NCI-H1105 treated with DMSO at 0.1 percent for 48 hours (cell line): Measurements from ENCODE around the gene SPATS1.
"Not testable (repeated sequence)": the region's sequence is repeated elsewhere in the genome, so short reads cannot be mapped to it uniquely, and the experiment has no call there.

Source experiments
- DNase-seq: peaks from one replicate; lab custom pipeline; 2025; lab: John Stamatoyannopoulos, UW

Gene SPATS1

DNA sequence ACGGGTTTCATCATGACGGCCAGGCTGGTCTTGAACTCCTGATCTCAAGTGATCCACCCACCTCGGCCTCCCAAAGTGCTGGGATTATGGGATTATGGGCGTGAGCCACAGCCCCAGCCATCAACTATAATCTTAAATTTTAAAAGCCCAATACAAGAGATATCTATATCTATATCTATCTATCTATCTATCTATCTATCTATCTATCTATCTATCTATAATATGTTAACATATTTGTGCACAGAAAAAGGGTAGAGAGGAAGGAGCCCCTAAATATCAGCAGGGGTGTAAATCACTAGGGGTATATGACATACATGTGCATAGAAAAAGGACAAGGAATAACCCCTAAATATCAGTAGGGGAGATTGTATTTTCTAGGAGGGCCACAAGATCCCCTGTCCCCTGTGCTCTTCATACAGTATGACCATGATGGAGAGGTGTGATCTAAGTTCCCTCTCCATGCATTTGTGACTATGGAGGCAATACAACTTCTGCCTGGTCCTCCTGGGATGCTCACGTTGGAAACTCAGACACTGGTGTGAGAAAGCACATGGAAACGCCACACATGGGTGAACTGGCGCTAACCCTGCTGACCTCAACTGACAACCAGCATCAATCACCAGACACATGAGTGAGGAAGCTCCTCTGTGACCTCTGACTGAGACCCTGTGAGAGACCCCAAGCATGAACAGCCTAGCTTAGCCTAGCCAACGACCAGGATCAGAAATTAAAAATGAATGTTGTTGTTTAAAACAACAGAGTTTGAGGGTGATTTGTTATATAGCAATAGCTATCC lies 1.2 kb upstream of the SPATS1 start:
- DNase-seq = no peak

DNA sequence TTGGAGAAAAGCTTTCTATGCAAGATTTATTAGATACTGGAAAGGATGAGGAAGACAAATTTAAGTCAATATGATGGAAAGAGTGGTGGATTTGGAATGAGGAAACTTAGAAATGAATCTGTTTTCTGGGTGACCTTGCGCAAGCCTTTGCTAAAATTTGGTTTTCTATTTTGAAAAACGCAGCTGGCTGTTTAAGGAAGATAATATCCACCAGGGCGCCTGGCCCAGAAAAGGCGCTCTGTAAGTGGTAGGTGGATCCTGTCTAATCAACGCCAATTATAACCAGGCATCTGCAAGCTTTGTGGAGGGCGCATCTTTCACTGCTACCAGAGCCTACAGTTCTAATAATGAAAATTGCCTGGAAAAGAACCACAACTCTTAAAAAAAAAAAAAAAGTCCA lies 398 bp upstream of the SPATS1 start:
- DNase-seq = peak; percentile 27

DNA sequence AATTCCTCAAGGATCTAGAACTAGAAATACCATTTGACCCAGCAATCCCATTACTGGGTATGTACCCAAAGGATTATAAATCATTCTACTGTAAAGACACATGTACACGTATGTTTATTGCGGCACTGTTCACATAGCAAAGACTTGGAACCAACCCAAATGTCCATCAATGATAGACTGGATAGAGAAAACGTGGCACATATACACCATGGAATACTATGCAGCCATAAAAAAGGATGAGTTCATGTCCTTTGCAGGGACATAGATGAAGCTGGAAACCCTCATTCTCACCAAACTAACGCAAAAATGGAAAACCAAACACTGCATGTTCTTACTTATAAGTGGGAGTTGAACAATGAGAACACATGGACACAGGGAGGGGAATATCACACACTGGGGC lies 4.4 kb downstream of the SPATS1 start:
- not testable (repeated sequence) for DNase-seq

DNA sequence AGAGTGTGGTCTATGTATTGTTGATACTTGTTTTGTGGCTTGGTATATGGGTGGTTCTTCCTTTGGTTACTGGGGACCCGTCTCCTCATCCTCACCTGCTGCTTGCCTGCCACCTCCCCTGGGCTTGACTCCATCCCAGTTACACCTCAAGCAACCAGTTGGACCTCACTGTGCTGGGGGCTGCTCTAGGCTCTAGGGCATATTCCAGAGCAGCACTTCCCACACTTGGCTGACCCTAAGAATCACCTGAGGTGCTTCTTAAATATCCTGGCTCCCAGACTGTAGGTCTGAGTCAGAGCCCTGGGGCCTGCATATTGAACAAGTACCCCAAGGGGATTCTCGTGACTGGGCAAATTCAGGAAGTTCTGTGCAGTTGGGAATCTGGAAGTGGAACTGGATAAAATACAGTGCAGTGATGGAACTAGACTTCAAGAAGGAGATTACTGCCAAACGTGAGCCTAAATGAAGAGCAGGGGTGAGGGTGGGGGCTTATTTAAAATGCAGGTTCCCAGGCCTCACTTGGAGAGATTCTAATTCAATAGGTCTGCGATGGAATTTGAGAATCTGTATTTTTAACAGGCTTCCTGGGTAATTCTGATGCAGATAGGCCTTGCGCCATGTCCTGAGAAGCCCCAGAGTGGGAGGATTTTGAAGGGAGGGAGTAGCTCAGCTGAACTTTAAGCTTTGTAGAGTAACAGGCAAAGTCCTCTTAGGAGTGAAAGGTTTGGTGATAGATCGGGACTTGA lies 7.6 kb downstream of the SPATS1 start:
- no peak for DNase-seq

DNA sequence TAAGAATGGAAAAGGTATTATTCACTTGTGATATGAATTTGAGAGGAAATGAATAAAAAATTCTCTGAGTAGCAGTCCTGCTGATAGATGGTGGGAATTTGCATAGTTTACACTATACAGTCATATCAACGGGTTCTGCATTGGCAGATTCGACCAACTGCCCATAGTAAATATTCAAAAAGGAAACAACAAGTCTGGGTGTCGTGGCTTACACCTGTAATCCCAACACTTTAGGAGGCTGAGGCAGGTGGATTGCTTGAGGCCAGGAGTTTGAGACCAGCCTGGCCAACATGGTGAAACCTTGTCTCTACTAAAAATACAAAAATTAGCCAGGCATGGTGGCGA lies 8.2 kb downstream of the SPATS1 start:
- DNase-seq = not testable (repeated sequence)

DNA sequence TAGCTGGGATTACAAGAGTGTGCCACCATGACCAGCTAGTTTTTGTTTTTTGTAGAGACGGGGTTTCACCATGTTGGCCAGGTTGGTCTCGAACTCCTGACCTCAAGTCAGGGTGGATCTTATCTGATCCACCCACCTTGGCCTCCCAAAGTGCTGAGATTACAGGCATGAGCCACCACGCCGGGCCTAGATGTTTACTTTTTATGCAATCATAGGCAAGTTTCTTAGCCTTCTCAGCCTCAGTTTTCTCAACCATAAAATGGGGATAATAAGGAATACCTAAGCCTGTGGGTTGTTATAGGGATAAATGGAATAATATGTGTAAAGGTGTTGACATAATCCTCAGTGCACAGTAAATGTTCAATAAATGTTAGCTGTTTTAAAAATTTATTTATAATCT lies 9.8 kb downstream of the SPATS1 start:
- DNase-seq = no peak

DNA sequence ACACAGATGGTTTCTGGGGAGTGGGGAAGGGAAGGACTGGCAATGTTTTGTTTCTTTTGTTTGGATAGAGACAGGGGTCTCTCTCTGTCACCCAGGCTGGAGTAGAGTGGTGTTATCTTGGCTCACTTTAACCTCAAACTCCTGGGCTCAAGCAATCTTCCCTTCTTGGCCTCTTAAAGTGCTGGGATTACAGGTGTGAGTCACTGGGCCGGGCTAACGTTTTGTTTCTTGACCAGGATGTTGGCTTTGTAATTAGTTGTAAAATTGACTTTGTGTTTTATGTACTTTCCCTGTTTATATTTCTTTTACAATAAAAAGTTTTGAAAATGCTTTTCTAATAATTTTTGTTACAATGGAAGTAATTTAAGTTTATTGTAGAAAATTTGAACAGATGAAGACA lies 10.9 kb downstream of the SPATS1 start:
- DNase-seq = no peak

DNA sequence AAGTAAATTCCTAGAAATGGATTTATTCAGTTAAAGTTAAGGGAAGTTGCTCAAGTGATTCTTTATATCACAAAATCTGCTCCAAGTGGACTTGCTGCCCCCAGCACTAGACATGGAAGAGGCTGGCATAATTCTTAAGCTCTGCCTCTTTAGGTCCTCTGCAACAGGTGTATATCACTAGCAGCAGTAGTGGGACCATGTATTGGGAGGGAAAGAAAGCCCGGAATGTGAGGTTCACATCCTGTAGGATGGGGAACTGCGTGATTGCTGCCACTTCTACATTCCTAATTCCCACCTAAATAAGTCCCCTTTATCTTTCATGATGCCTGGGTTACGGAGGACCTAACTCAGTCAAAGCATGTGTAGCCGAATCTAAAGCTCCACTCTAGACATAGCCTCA lies 13.2 kb downstream of the SPATS1 start:
- no peak for DNase-seq

DNA sequence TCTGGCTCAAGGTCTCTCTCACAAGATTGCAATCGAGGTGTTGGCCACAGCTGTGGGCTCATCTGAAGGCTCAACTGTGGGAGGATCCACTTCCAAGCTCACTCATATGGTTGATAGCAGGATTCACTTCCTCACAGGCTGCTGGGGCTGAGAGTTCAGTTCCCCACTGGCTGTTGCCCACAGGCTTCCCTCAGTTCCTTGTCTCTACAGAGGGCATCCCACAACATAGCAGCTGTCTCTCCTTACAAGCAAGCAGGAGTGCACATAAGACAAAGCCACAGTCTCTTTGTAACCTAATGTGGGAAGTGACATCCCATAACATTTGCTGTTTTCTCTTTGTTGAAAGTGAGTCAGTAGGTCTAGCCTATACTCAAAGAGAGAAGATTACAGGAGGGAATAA lies 14.0 kb downstream of the SPATS1 start:
- no peak for DNase-seq

DNA sequence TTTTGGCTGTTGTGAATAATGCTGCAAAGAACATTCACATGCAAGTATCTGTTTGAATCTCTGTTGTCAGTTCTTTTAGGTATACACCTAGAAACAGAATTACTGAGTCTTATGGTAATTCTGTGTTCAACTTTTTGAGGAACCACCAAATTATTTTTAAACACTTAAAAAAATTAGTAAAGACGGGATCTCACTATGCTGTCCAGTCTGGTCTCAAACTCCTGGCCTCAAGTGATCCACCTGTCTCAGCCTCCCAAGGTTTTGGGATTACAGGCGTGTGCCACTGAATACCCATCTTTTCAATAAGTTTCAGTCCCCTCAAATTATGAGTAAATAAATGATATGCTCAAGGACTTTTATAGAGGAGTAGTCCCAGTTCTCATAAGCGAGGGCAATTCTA lies 17.5 kb downstream of the SPATS1 start:
- no peak for DNase-seq

DNA sequence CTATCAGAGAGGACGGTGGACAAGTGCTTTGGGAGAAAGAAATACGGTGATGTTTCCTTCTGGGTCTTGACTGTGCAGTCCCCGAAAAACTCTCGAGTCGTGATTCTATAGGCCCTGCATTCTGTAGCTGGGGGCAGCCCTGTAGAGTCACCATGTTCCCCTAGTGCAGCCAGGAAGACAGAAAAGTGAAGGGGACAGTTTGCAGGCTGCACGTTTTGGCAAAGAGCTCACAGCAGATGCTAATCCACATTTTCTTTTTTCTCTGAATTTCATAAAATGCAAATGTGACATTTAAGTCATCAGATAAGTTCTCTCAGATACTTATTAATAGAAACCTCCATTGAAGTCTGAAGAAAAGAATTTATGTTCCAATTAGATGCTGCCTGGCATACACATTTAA lies 19.5 kb downstream of the SPATS1 start:
- no peak for DNase-seq

DNA sequence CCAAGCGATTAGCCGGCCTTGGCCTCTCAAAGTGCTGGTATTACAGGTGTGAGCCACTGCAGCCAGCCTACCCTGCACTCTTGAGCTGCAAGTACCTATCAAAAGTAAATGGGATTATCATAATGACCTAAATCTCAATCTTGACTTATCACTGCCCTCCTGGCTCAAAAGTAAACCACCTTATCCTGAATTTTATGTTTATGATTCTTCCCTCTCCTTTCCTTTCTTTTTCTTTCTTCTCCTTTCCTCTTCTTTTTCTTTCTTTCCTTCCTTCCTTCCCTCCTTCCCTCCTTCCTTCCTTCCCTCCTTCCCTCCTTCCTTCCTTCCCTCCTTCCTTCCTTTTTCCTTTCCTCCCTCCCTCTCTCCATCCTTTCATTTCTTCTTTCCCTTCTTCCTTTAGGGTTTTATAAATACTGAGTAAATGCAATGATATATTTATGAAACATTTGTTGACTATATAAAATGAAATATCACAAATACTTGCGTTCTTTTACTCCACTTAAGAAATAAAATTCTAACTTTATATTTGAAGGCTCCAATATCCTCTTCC lies 21.0 kb downstream of the SPATS1 start:
- DNase-seq = no peak

DNA sequence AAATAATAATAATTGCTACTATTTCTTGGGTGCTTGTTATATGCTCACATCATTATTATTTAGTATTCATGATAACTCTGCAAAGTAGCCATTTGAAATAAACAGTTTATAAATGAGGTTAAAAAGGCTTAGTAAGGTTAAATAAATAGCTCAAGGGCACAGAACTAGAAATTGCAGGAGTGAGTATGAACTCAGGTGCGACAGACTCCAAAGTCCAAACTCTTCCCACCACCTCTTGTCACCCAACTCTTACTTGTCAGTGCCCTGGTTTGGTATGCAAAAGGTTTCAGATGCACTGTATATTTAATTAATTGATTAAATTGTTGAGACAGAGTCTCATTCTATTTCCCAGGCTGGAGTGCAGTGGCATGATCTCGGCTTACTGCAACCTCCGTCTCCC lies 24.3 kb downstream of the SPATS1 start:
- no peak for DNase-seq

DNA sequence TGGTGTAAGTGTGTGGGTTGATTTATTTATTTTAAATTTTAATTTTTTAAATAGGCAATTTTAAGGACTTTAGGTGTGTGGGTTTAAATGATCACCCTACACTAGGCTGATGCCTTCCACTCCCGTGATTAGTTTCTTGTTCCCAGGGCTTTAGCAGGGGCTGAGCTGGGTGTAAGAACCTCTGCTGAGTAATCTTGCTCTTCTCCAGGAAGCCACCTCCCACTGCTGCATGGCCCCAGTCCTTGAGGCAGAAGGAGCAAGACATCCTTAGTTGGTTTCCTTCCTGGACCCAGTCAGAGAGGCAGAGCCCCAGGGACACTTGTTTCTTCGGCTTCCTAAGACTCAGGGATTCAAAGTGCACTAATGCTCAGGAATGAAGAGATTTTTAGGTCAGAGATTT lies 25.2 kb downstream of the SPATS1 start:
- no peak for DNase-seq

DNA sequence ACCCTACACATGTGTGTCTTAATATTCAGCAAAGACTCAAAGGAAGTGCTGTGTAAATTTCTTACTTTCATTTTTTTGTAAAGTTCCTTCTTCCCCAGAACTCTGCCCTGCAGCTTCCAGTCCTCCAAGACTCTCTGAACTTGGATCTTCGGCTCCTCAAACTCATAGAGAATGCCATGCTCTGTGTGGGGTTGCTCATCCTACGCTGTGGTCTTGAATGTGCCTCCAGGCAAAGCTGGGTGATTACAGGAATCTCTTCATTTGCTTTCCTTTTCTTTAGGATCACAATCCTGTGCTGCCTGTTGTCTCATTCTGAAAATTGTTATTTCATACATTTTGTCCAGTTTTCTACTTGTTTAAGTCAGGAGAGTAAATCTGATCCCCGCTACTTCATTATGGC lies 30.6 kb downstream of the SPATS1 start:
- no peak for DNase-seq

DNA sequence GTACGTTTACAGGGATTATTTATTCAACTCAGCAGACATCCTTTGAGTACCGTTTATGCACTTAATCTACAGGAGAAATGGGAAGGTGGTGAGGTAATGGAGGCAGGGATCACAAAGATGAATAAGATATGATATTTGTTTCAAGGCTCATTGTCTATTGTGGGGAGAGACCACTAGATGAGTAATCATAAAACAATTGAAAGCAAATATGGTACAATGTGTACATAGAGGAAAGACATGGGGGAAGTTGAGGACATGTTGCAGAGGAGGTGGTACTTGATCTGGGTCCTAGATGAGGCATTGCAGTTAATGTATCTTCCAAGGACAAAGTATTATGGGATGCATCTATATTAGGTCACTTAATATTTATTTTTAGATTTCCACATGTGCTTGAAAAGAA lies 31.3 kb downstream of the SPATS1 start:
- no peak for DNase-seq

DNA sequence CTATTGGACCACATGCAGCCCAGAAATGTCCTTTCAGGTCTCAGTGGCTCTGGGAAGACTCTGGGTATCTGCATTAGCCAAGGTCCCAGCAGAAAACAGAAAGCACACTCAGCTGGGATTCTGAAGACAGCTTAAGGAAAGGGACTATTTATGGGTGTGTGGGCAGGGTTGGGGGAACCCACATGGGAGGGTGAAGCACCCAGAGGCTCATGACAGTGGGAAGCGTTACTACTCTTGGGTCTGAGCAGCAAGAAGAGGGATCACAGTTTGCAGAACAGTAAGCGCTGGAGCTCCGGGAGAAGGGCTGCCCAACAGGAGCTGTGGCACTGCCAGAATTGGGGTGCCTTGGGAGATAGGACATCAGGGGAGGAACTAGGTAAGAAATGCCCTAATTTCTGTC lies 32.6 kb downstream of the SPATS1 start:
- DNase-seq = no peak

DNA sequence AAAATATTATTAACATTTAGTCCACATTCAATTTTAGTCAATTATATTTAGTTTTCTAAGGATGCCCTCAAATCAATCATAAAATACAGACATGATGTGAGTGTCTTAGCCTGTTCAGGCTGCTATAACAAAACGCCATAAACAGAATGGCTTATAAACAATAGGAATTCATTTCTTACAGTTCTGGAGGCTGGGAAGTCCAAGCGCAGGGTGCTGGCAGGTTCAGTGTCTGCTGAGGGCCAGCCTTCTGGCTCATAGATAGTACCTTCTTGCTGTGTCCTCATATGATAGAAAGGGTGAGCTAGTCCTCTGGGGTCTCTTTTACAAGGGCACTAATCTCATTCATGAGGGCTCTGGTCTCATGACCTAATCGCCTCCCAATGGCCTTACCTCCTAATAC lies 35.0 kb downstream of the SPATS1 start:
- no peak for DNase-seq

DNA sequence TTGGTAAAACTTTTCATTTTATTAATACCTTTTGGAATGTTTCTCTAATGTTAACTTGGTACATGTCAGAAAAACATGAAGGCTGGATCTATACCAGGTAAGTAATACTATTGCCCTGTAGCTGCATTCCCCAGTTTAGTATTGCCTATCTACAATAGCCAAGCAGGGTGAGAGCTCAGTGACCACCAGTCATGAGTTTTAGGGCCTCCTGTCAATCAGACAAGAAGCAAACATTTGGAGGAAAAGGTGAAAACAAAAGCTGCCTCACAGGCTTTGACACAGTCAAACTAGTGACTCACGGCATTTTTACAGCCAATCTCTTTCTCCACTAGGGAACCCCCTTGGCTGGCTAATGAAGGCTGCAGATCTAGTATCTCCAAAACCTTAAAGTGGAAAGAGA lies 35.5 kb downstream of the SPATS1 start:
- no peak for DNase-seq

DNA sequence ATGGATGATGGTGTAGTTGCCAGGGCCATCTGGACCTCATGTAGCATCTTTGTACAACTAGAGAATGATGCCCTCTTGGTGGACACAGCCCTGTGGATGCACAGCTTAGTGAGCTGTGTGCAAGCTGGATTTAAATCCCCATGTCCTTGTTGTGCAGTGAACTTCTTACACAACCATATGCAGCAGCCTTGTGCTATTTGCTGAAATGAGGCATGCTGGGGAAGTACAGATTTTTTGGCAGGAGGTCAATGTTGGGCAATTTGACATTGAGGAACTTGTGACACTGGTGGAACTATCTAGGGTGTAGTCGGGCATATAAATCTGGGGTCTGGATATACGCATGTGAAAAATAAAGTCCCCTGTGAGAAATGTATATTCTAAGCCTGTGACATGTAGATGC lies 39.3 kb downstream of the SPATS1 start:
- DNase-seq = no peak

DNA sequence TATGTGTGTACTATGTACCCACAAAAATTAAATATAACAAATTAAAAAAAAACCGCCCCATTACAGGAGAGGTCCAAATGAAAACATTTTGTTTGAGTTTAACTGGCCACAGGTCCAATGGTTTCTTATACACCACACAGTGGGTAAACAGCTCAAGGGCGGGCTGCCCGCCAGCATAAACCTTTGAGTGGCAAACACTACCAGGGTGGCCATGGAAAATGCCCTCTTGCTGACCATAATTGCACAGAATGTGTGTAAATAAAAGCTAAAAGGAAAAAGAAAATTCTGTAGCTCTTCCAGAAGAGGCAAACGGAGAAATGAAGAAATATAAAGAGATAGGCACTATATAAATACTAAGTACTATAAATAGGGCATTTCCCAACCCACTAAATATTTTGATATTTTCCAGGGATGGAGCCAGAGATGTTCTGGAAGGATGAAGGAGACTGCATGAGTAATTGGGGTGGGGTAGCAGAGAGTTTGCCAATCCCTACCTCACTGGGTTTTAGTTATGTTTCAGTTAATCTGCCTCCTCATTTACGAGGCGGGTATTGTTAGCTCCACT lies 44.0 kb downstream of the SPATS1 start:
- DNase-seq = no peak

DNA sequence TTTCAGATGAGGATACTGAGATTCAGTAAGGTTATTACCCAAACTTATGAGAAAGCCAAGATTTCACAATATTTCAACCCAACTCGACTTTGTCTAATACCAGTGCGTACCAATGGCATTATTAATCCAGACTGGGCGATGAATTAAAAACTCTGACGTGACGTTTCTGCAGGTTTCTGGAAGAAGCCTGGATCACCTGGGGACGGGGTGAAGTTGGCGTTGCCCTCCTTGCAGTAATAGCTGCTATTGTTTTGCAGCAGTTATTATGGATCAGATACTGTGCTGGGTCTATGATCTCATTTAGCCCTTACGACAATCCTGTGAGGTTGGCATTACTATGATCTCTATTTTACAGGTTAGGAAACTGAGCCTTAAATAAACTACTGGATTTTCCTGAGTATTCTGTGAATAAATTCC lies 44.5 kb downstream of the SPATS1 start:
- DNase-seq = no peak
